Erythroblast (primary cell): Measurements from ENCODE around the gene PTK6.

Source experiments
- GATA1 ChIP-seq: IDR thresholded peaks from 2 replicates; pipeline ENCODE4 v1.6.1; 2011; ENCODE audit warnings: low read depth, mild to moderate bottlenecking, control low read depth, low read length, moderate library complexity
- POLR2A ChIP-seq: IDR thresholded peaks from 2 replicates; pipeline ENCODE4 v1.6.1; 2011; ENCODE audit warnings: mild to moderate bottlenecking, low read length

- TF ChIP-seq POLR2A, result no peak
- no peak for TF ChIP-seq GATA1
Observed at GRCh38 chr20:63544241-63544957, 7.2 kb upstream of the PTK6 start.
